OCI-LY3 (cell line): ENCODE measurements around the gene SEC11A.
A peak's percentile ranks its signal among the peaks of the same experiment; 100 is the strongest.

Source experiments
- H2AFZ ChIP-seq: fragments of 200-600, 300-600 bp; shearing (Covaris generic); 2 replicates; pipeline ENCODE4 v1.6.0; 2014; ENCODE audit warnings: antibody characterized with exemption, low read depth, low read length
- H3K27ac ChIP-seq: fragments of 200-600, 300-600 bp; sonication (generic); 2 replicates; pipeline ENCODE4 v1.5.1; 2014; ENCODE audit warnings: mild to moderate bottlenecking, low read length, moderate library complexity, mixed read lengths
- H3K27me3 ChIP-seq: fragments of 200-600, 300-600 bp; sonication (generic); 2 replicates; pipeline ENCODE4 v1.6.1; 2014; ENCODE audit warnings: low read depth, low read length, mixed read lengths
- H3K36me3 ChIP-seq: fragments of 200-600, 300-600 bp; sonication (generic); replicated peaks from 2 replicates; pipeline ENCODE3; 2014; ENCODE audit warnings: low read depth, low read length, mixed read lengths
- H3K4me1 ChIP-seq: fragments of 300-600, 200-600 bp; sonication (generic); 2 replicates; pipeline ENCODE4 v1.6.1; 2014; ENCODE audit warnings: low read length, mixed read lengths
- H3K4me2 ChIP-seq: fragments of 200-600, 300-600 bp; sonication (generic); 2 replicates; pipeline ENCODE4 v1.6.1; 2014; ENCODE audit warnings: low read length, mixed read lengths
- H3K4me3 ChIP-seq: fragments of 300-600, 200-600 bp; sonication (generic); 2 replicates; pipeline ENCODE4 v1.5.1; 2014; ENCODE audit warnings: antibody characterized with exemption, mild to moderate bottlenecking, low read length, moderate library complexity
- H3K79me2 ChIP-seq: fragments of 300-600, 200-600 bp; shearing (Covaris generic); 2 replicates; pipeline ENCODE4 v1.6.1; 2014; ENCODE audit warnings: mild to moderate bottlenecking, low read length, mixed read lengths
- H3K9ac ChIP-seq: fragments of 300-600, 200-600 bp; shearing (Covaris generic); 2 replicates; pipeline ENCODE4 v1.6.0; 2014; ENCODE audit warnings: mild to moderate bottlenecking, low read length, moderate library complexity
- H3K9me3 ChIP-seq: fragments of 200-600, 300-600 bp; shearing (Covaris generic); 2 replicates; pipeline ENCODE4 v1.6.1; 2014; ENCODE audit warnings: low read length, mixed read lengths; ENCODE audit not compliant: insufficient read depth
- H4K20me1 ChIP-seq: fragments of 200-600, 300-600 bp; sonication (generic); 2 replicates; pipeline ENCODE4 v1.6.1; 2016; ENCODE audit warnings: low read length, mixed read lengths; ENCODE audit not compliant: insufficient read depth
- EZH2phosphoT487 ChIP-seq: fragments of 200-600 bp; shearing (Covaris generic); IDR thresholded peaks from 2 replicates; pipeline ENCODE4 v1.6.1; 2018; ENCODE audit warnings: antibody characterized with exemption, mixed run types, low read depth
- TF ChIP-seq, protein P1 (sequence below): fragments of 200-600, 300-600 bp; sonication (generic); IDR thresholded peaks from 2 replicates; pipeline ENCODE4 v1.5.1; 2014; ENCODE audit warnings: antibody characterized with exemption, low read length, low read depth

The SEC11A gene

DNA sequence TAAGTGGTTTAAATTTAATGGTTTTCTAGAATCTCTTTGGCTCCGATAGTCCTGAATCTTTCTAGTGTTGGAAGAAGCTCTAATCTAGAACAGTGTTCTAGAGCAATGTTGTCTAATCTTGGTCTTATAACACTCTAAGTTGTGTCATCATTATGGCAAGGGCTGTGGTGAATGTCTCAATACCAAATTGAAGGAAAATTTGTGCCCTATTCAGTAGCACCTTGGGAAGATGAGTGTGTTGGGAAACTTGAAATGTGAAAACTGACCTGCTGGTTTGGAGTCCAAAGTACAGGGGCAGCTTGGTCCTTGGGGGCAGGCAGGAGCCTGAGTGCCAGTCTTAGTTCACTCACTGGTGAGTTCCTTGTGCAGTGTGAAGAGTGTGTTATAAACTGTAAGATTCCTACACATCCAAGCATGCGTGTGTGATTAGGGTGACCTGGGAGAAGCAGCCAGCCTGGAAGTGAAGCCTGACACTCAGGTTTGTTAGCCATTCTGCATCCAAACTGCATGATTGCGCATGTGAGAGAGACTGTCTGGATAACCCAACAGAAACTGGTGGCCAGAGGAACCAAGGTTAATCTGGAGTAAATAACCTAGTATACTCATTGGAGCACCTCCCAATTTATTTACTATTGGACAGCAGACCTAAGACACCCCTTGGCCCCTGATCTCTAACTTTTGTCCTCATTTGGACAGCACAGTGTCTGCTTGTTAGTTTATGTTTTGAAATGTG lies 47.1 kb upstream of the SEC11A start:
- H3K4me2 ChIP-seq, result no peak overlapping the region

DNA sequence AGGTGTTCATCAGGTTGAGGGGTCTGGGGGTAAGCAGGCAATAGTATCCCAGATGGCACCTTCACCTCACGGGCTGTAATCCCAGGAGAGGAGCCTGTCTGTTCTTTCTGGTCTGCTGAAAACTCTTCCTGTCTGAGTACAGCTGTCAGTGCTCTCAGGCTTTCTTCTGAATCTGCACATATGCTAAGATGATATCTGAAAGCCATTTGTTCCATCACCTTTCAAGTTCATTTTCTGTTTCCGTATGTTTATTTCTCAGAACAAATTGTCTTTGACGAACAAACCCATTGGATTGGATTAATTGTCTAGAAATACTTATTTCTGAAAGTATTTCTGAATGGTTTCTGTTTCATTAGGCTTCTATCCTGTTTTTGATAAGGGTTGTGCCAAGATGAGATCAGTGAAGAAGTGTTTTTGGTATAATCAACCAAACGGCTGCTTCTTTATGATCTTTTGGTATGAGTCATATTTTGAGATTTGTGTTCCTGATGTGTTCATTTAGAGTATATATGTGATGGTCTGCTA lies 45.7 kb upstream of the SEC11A start:
- no peaks in the 10 kb centered on the region for H3K27me3 ChIP-seq
- peaks cover 81% of the 10 kb centered on the region for H4K20me1 ChIP-seq
- H3K36me3 ChIP-seq, result peaks cover 14% of the 10 kb centered on the region
- TF ChIP-seq EZH2phosphoT487, result no peak
- TF ChIP-seq, protein P1, sequence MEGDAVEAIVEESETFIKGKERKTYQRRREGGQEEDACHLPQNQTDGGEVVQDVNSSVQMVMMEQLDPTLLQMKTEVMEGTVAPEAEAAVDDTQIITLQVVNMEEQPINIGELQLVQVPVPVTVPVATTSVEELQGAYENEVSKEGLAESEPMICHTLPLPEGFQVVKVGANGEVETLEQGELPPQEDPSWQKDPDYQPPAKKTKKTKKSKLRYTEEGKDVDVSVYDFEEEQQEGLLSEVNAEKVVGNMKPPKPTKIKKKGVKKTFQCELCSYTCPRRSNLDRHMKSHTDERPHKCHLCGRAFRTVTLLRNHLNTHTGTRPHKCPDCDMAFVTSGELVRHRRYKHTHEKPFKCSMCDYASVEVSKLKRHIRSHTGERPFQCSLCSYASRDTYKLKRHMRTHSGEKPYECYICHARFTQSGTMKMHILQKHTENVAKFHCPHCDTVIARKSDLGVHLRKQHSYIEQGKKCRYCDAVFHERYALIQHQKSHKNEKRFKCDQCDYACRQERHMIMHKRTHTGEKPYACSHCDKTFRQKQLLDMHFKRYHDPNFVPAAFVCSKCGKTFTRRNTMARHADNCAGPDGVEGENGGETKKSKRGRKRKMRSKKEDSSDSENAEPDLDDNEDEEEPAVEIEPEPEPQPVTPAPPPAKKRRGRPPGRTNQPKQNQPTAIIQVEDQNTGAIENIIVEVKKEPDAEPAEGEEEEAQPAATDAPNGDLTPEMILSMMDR, result no peak
- H3K27ac ChIP-seq, result no peak overlapping the region
- H3K4me1 ChIP-seq, result peaks cover 29% of the 10 kb centered on the region
- peaks cover 98% of the 10 kb centered on the region for H3K79me2 ChIP-seq
- no peak overlapping the region for H3K9ac ChIP-seq
- H3K4me2 ChIP-seq, result peak overlapping the region; percentile 12
- no peak overlapping the region for H2AFZ ChIP-seq
- no peaks in the 10 kb centered on the region for H3K9me3 ChIP-seq
- no peak overlapping the region for H3K4me3 ChIP-seq

More for the DNA sequence above, 47.1 kb upstream of the SEC11A start:
- Histone ChIP-seq H3K9me3 (no peaks in the 10 kb centered on the region), H3K27me3 (no peaks in the 10 kb centered on the region), H3K36me3 (peaks cover 19% of the 10 kb centered on the region), H2AFZ (no peak overlapping the region), H3K4me3 (no peak overlapping the region), H3K79me2 (peaks cover 92% of the 10 kb centered on the region), H3K27ac (no peak overlapping the region), H4K20me1 (peaks cover 79% of the 10 kb centered on the region), H3K4me1 (peaks cover 29% of the 10 kb centered on the region), H3K9ac (no peak overlapping the region)
- TF ChIP-seq EZH2phosphoT487, result no peak
- TF ChIP-seq, protein P1, result no peak

DNA sequence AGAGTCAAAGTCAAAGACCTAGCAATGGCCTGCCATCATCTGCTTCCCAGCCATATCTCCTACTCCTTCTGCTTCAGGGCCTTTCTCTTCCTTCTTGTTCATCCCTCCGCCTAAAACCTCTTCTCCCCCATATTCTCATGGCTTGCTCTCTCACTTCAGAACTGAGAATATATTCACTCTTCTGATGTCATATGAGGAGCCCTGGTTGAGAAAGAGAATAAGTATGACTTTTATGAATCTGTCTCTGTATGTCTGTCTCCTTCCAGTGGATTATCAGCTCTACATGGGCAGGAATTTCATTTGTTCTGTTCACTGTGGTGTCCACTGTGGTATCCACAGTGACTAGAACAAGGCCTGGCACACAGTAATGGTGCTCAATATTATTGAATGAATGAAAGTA lies 44.3 kb upstream of the SEC11A start:
- no peak overlapping the region for H3K27ac ChIP-seq
- no peak overlapping the region for H3K4me3 ChIP-seq
- peaks cover 100% of the 10 kb centered on the region for H3K79me2 ChIP-seq
- H3K9ac ChIP-seq, result no peak overlapping the region
- no peak overlapping the region for H2AFZ ChIP-seq
- no peaks in the 10 kb centered on the region for H3K9me3 ChIP-seq
- peaks cover 34% of the 10 kb centered on the region for H3K4me1 ChIP-seq
- H3K36me3 ChIP-seq, result peaks cover 10% of the 10 kb centered on the region
- H3K27me3 ChIP-seq, result no peaks in the 10 kb centered on the region
- H4K20me1 ChIP-seq, result peaks cover 87% of the 10 kb centered on the region
- H3K4me2 ChIP-seq, result no peak overlapping the region
- no peak for TF ChIP-seq EZH2phosphoT487
- TF ChIP-seq, protein P1, result no peak

DNA sequence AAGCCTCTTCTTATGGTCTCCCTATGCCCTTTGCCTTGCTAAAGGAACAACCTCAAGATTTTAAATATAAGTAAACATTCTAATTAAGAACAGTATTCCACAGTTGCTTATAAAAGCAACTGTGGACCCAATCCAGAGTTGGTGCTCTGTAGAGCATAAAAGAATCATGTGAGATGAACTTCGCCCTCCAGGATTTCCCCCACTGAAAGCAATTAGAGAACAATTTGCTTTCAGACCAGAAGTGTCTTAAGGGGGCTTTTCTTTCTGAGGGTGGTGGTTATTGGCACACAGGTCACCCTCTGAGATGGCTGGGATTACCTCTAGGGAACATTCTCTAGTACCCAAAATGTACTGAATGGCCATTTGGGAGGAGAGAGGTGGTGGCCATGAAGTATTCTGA lies 43.1 kb upstream of the SEC11A start:
- H3K4me3 ChIP-seq, result no peak overlapping the region
- H3K27me3 ChIP-seq, result no peaks in the 10 kb centered on the region
- no peak overlapping the region for H3K27ac ChIP-seq
- no peak for TF ChIP-seq EZH2phosphoT487
- TF ChIP-seq, protein P1, result no peak
- H4K20me1 ChIP-seq, result peaks cover 86% of the 10 kb centered on the region
- peaks cover 100% of the 10 kb centered on the region for H3K79me2 ChIP-seq
- no peak overlapping the region for H2AFZ ChIP-seq
- no peak overlapping the region for H3K4me2 ChIP-seq
- H3K36me3 ChIP-seq, result peaks cover 6% of the 10 kb centered on the region
- H3K9ac ChIP-seq, result no peak overlapping the region
- H3K4me1 ChIP-seq, result peaks cover 34% of the 10 kb centered on the region
- H3K9me3 ChIP-seq, result no peaks in the 10 kb centered on the region
